SK-N-SH (cell line): Measurements from ENCODE around the gene SRGAP3. TPM values are rescaled to one million over a fixed set of nuclear protein-coding genes. Genes with fewer than 3 reads are reported as not detected.

Experiments used
- CTCF ChIA-PET: fragments of 300-600, 350-600 bp; formaldehyde crosslinking; extraction: SDS; loops from one replicate; lab custom pipeline; 2021; lab: Yijun Ruan, JAX
- POLR2A ChIA-PET: fragments of 350-600 bp; sonication (Branson Sonifier 250); formaldehyde crosslinking; extraction: SDS; loops from one replicate; lab custom pipeline; 2020; ENCODE audit warnings: antibody characterized with exemption, inconsistent platforms; lab: Yijun Ruan, JAX
- DNase-seq: peaks from one replicate; pipeline ENCODE4 v3.0.0; 2012
- H2AFZ ChIP-seq: fragments of 200-600 bp; sonication (generic); 2 replicates; pipeline ENCODE4 v1.8.1; 2016; ENCODE audit warnings: antibody characterized with exemption, mild to moderate bottlenecking, low read depth
- H3F3A ChIP-seq: fragments of 200-600 bp; sonication (generic); replicated peaks from 2 replicates; pipeline ENCODE3; 2016; ENCODE audit warnings: antibody characterized with exemption, mild to moderate bottlenecking; ENCODE audit not compliant: insufficient read depth
- H3K27ac ChIP-seq, 2 experiments: fragments of 200-500 bp in 1 of 2; fragments of 200-600 bp in 1 of 2; sonication (Bioruptor generic) in 1 of 2; sonication (generic), shearing (Covaris generic) in 1 of 2; 2 replicates each; pipeline versions ENCODE4 v1.5.1 to v1.6.1; 2014 to 2016; ENCODE audit warnings: low read depth in 2 of 2, inconsistent platforms in 1 of 2, low read length in 1 of 2, mild to moderate bottlenecking in 1 of 2, mixed read lengths in 1 of 2
- H3K27me3 ChIP-seq: fragments of 200-600 bp; sonication (generic), shearing (Covaris generic); 2 replicates; pipeline ENCODE4 v1.6.1; 2016; ENCODE audit warnings: mixed run types; ENCODE audit not compliant: insufficient read depth
- H3K36me3 ChIP-seq, 2 experiments: fragments of 200-500 bp in 1 of 2; fragments of 200-600 bp in 1 of 2; sonication (Bioruptor generic) in 1 of 2; sonication (generic) in 1 of 2; replicated peaks in 1 of 2; 2 replicates each; pipeline versions ENCODE3 to v1.5.1; 2014 to 2016; ENCODE audit warnings: low read length in 1 of 2, mild to moderate bottlenecking in 1 of 2; ENCODE audit not compliant: insufficient read depth in 2 of 2, control insufficient read depth in 1 of 2
- H3K4me1 ChIP-seq, 2 experiments: fragments of 200-500 bp in 1 of 2; fragments of 200-600 bp in 1 of 2; sonication (Bioruptor generic) in 1 of 2; sonication (generic), shearing (Covaris generic) in 1 of 2; 2 replicates each; pipeline versions ENCODE4 v1.5.1 to v1.6.1; 2014 to 2016; ENCODE audit warnings: low read depth in 1 of 2, low read length in 1 of 2, mixed run types in 1 of 2; ENCODE audit not compliant: insufficient read depth in 2 of 2, control insufficient read depth in 1 of 2
- H3K4me2 ChIP-seq: fragments of 200-600 bp; sonication (generic), shearing (Covaris generic); 2 replicates; pipeline ENCODE4 v1.6.1; 2017; ENCODE audit warnings: mixed run types
- H3K4me3 ChIP-seq, 2 experiments: fragments of 200-500 bp in 1 of 2; fragments of 200-600 bp in 1 of 2; sonication (Bioruptor generic) in 1 of 2; sonication (generic), shearing (Covaris generic) in 1 of 2; 2 replicates each; pipeline versions ENCODE4 v1.5.1 to v1.8.1; 2014 to 2016; ENCODE audit warnings: low read depth in 2 of 2, inconsistent platforms in 1 of 2, low read length in 1 of 2, mild to moderate bottlenecking in 1 of 2, mixed read lengths in 1 of 2, moderate library complexity in 1 of 2
- H3K79me2 ChIP-seq: fragments of 200-600 bp; sonication (generic); 2 replicates; pipeline ENCODE4 v1.8.1; 2017; ENCODE audit warnings: mild to moderate bottlenecking; ENCODE audit not compliant: insufficient read depth
- H3K9ac ChIP-seq: fragments of 200-600 bp; sonication (generic); 2 replicates; pipeline ENCODE4 v1.6.1; 2017; ENCODE audit warnings: mixed run types
- H3K9me2 ChIP-seq: fragments of 200-600 bp; sonication (generic); 2 replicates; pipeline ENCODE4 v1.6.1; 2017; ENCODE audit warnings: mixed run types
- H3K9me3 ChIP-seq: fragments of 200-600 bp; sonication (generic); 2 replicates; pipeline ENCODE4 v1.6.1; 2017; ENCODE audit warnings: mixed run types, mild to moderate bottlenecking, moderate library complexity
- H4K20me1 ChIP-seq: fragments of 200-600 bp; sonication (generic); 2 replicates; pipeline ENCODE4 v1.6.1; 2017; ENCODE audit warnings: mild to moderate bottlenecking, mixed run types; ENCODE audit not compliant: insufficient read depth
- CHD2 ChIP-seq: fragments of 150-350 bp; IDR thresholded peaks from 2 replicates; pipeline ENCODE4 v1.6.1; 2018; ENCODE audit warnings: low read length; ENCODE audit not compliant: partially characterized antibody
- ELF1 ChIP-seq: IDR thresholded peaks from 2 replicates; pipeline ENCODE4 v1.4.0; 2012
- EP300 ChIP-seq, 2 experiments: IDR thresholded peaks; 2 replicates each; pipeline versions ENCODE4 v1.4.0 to v1.6.1; 2012; ENCODE audit warnings: borderline replicate concordance in 1 of 2, low read depth in 1 of 2, low read length in 1 of 2
- GABPA ChIP-seq: IDR thresholded peaks from 2 replicates; pipeline ENCODE4 v1.4.0; 2012; ENCODE audit warnings: low read depth, mild to moderate bottlenecking
- GATA2 ChIP-seq: sonication (generic); formaldehyde crosslinking; IDR thresholded peaks from 2 replicates; pipeline ENCODE4 v1.5.0; 2020; ENCODE audit warnings: mild to moderate bottlenecking, missing genetic modification reagents
- JUND ChIP-seq: IDR thresholded peaks from 2 replicates; pipeline ENCODE4 v1.4.0; 2012
- MEF2A ChIP-seq: IDR thresholded peaks from 2 replicates; pipeline ENCODE4 v1.4.0; 2012; ENCODE audit warnings: low read depth, borderline replicate concordance
- MXI1 ChIP-seq: IDR thresholded peaks from 2 replicates; pipeline ENCODE4 v1.6.1; 2012; ENCODE audit warnings: mild to moderate bottlenecking, low read depth, low read length, improper control_type of control experiment
- NFIC ChIP-seq: IDR thresholded peaks from 2 replicates; pipeline ENCODE4 v1.4.0; 2012; ENCODE audit warnings: borderline replicate concordance
- NRF1 ChIP-seq: IDR thresholded peaks from 2 replicates; pipeline ENCODE4 v1.6.1; 2012; ENCODE audit warnings: low read depth, mild to moderate bottlenecking, low read length
- POLR2AphosphoS5 ChIP-seq: IDR thresholded peaks from 2 replicates; pipeline ENCODE4 v1.6.1; 2012; ENCODE audit warnings: low read depth, low read length
- TCF12 ChIP-seq: IDR thresholded peaks from 2 replicates; pipeline ENCODE4 v1.4.0; 2012
- YY1 ChIP-seq: IDR thresholded peaks from 2 replicates; pipeline ENCODE4 v1.4.0; 2012; ENCODE audit warnings: low read depth, mild to moderate bottlenecking
- WGBS: methylation state at CpG from one replicate; pipeline ENCODE4 v1.1.6; 2017; ENCODE audit warnings: low lambda C conversion rate; 5-methylcytosine and 5-hydroxymethylcytosine counted together
- polyA plus RNA-seq, 3 experiments: library from polyadenylated mRNA; depleted of rRNA; stranded (reverse); fragments of >200 nt; gene quantifications; 2 replicates each; pipeline ENCODE4 v1.2.3, GENCODE V29; 2012
- TF ChIP-seq, protein P1 (sequence below): fragments of 200-600 bp; sonication (generic); IDR thresholded peaks from 2 replicates; pipeline ENCODE4 v1.6.1; 2017; ENCODE audit warnings: antibody characterized with exemption, mild to moderate bottlenecking, moderate library complexity
- TF ChIP-seq, protein P2 (sequence below): IDR thresholded peaks from 2 replicates; pipeline ENCODE4 v1.4.0; 2012; ENCODE audit warnings: low read depth
- TF ChIP-seq, protein P3 (sequence below): IDR thresholded peaks from 2 replicates; pipeline ENCODE4 v1.6.1; 2012; ENCODE audit warnings: mild to moderate bottlenecking, low read depth, low read length, moderate library complexity
- TF ChIP-seq, protein P4 (sequence below): IDR thresholded peaks from 2 replicates; pipeline ENCODE4 v1.4.0; 2012; ENCODE audit warnings: low read depth, borderline replicate concordance
- TF ChIP-seq, protein P5 (sequence below): fragments of 150-350 bp; IDR thresholded peaks from 2 replicates; pipeline ENCODE4 v1.6.1; 2017; ENCODE audit warnings: antibody characterized with exemption, low read length, low read depth, borderline replicate concordance

The SRGAP3 gene
- polyA plus RNA-seq, 1 of the 3 experiments (the other 2 are of a cell fraction) = 2.8 TPM

DNA sequence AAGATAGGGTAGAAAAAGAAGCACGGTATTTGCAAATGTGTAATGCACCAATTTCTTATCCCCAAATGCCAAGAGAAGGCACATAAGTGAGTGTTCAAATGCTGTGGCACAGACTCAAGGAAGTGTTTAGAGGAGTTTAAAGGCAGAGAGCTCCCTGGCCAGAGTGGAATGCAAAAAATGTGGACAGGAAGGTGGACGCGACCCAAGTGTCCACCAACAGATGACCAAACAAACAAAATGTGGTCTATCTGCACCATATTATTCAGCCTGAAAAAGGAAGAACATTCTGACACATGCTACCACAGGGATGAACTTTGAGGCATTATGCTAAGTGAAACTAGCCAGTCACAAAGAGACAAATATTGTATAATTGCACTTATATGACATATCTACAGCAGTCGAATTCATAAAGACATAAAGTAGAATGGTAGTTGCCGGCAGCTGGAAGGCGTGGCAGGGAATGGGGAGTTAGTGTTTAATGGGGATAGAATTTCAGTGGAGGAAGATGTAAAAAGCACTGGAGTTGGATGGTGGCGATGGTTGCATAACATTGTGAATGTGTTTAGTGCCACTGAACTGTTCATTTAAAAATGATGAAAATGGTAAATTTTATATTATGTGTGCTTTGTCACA lies 126.6 kb downstream of the SRGAP3 start:
- H3K9me3 ChIP-seq = no peaks in the 10 kb centered on the region
- no peak overlapping the region for H3K27ac ChIP-seq
- no peak overlapping the region for H2AFZ ChIP-seq
- no peaks in the 10 kb centered on the region for H3K36me3 ChIP-seq
- no peak overlapping the region for H3K4me2 ChIP-seq
- TF ChIP-seq POLR2AphosphoS5 (no peak), MEF2A (no peak), GABPA (no peak), GATA2 (CRISPR knock-in tag) (no peak), ELF1 (no peak), NFIC (no peak), TCF12 (no peak), CHD2 (no peak), MXI1 (no peak), JUND (no peak), EP300 (IDR thresholded peaks at IDR 0.05; ENCODE audit: borderline replicate concordance in 1 of 2, low read depth in 1 of 2, low read length in 1 of 2) (no peak), NRF1 (no peak), YY1 (no peak)
- TF ChIP-seq, protein P1, sequence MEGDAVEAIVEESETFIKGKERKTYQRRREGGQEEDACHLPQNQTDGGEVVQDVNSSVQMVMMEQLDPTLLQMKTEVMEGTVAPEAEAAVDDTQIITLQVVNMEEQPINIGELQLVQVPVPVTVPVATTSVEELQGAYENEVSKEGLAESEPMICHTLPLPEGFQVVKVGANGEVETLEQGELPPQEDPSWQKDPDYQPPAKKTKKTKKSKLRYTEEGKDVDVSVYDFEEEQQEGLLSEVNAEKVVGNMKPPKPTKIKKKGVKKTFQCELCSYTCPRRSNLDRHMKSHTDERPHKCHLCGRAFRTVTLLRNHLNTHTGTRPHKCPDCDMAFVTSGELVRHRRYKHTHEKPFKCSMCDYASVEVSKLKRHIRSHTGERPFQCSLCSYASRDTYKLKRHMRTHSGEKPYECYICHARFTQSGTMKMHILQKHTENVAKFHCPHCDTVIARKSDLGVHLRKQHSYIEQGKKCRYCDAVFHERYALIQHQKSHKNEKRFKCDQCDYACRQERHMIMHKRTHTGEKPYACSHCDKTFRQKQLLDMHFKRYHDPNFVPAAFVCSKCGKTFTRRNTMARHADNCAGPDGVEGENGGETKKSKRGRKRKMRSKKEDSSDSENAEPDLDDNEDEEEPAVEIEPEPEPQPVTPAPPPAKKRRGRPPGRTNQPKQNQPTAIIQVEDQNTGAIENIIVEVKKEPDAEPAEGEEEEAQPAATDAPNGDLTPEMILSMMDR = no peak
- TF ChIP-seq, protein P2, sequence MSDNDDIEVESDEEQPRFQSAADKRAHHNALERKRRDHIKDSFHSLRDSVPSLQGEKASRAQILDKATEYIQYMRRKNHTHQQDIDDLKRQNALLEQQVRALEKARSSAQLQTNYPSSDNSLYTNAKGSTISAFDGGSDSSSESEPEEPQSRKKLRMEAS = no peak
- TF ChIP-seq, protein P3, sequence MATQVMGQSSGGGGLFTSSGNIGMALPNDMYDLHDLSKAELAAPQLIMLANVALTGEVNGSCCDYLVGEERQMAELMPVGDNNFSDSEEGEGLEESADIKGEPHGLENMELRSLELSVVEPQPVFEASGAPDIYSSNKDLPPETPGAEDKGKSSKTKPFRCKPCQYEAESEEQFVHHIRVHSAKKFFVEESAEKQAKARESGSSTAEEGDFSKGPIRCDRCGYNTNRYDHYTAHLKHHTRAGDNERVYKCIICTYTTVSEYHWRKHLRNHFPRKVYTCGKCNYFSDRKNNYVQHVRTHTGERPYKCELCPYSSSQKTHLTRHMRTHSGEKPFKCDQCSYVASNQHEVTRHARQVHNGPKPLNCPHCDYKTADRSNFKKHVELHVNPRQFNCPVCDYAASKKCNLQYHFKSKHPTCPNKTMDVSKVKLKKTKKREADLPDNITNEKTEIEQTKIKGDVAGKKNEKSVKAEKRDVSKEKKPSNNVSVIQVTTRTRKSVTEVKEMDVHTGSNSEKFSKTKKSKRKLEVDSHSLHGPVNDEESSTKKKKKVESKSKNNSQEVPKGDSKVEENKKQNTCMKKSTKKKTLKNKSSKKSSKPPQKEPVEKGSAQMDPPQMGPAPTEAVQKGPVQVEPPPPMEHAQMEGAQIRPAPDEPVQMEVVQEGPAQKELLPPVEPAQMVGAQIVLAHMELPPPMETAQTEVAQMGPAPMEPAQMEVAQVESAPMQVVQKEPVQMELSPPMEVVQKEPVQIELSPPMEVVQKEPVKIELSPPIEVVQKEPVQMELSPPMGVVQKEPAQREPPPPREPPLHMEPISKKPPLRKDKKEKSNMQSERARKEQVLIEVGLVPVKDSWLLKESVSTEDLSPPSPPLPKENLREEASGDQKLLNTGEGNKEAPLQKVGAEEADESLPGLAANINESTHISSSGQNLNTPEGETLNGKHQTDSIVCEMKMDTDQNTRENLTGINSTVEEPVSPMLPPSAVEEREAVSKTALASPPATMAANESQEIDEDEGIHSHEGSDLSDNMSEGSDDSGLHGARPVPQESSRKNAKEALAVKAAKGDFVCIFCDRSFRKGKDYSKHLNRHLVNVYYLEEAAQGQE = no peak
- TF ChIP-seq, protein P4, sequence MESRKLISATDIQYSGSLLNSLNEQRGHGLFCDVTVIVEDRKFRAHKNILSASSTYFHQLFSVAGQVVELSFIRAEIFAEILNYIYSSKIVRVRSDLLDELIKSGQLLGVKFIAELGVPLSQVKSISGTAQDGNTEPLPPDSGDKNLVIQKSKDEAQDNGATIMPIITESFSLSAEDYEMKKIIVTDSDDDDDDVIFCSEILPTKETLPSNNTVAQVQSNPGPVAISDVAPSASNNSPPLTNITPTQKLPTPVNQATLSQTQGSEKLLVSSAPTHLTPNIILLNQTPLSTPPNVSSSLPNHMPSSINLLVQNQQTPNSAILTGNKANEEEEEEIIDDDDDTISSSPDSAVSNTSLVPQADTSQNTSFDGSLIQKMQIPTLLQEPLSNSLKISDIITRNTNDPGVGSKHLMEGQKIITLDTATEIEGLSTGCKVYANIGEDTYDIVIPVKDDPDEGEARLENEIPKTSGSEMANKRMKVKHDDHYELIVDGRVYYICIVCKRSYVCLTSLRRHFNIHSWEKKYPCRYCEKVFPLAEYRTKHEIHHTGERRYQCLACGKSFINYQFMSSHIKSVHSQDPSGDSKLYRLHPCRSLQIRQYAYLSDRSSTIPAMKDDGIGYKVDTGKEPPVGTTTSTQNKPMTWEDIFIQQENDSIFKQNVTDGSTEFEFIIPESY = no peak
- TF ChIP-seq, protein P5, sequence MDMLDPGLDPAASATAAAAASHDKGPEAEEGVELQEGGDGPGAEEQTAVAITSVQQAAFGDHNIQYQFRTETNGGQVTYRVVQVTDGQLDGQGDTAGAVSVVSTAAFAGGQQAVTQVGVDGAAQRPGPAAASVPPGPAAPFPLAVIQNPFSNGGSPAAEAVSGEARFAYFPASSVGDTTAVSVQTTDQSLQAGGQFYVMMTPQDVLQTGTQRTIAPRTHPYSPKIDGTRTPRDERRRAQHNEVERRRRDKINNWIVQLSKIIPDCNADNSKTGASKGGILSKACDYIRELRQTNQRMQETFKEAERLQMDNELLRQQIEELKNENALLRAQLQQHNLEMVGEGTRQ = no peak
- TF ChIP-seq, all 33 proteins: peak for 0
- H3K9ac ChIP-seq = no peak overlapping the region
- POLR2A ChIA-PET = no interaction called here
- no peaks in the 10 kb centered on the region for H3K4me1 ChIP-seq
- CTCF ChIA-PET = no interaction called here
- no peaks in the 10 kb centered on the region for H4K20me1 ChIP-seq
- 75% methylated on average over 7 of the region's 7 CpGs for WGBS
- no peaks in the 10 kb centered on the region for H3F3A ChIP-seq
- no peak for DNase-seq
- no peak overlapping the region for H3K4me3 ChIP-seq
- no peaks in the 10 kb centered on the region for H3K79me2 ChIP-seq
- no peaks in the 10 kb centered on the region for H3K27me3 ChIP-seq
- H3K9me2 ChIP-seq = no peaks in the 10 kb centered on the region
